Forelimb muscle (tissue), 1 donor: Measurements from ENCODE around the gene OR5H14. TPM values are rescaled to one million over a fixed set of nuclear protein-coding genes. Genes with fewer than 3 reads are reported as not detected.

Experiments
- DNase-seq: peaks from one replicate; pipeline ENCODE4 v3.0.0-alpha.2; 2013; ENCODE audit warnings: low read depth
- polyA plus RNA-seq: library from polyadenylated mRNA; unstranded; fragments of 120-200 nt; gene quantifications from one replicate; pipeline ENCODE4 v1.2.1, GENCODE V29; 2013; ENCODE audit not compliant: insufficient read length

OR5H14 gene
- polyA plus RNA-seq, 1 donor, result not detected

- DNase-seq, result no peak
Observed at GRCh38 chr3:98199020-98199419, 51.7 kb downstream of the OR5H14 start.

Other genes starting within 250 kb of the OR5H14 start
- 38.2 TPM for gene RIOX2, start 175.0 kb upstream of the OR5H14 start, polyA plus RNA-seq
- not detected for gene GABRR3, start 112.2 kb upstream of the OR5H14 start, polyA plus RNA-seq
- gene OR5AC2, start 60.3 kb upstream of the OR5H14 start, polyA plus RNA-seq, result not detected
- gene OR5H1, start 16.8 kb upstream of the OR5H14 start, polyA plus RNA-seq, result 0.03 TPM
- gene OR5H15, start 19.2 kb downstream of the OR5H14 start, polyA plus RNA-seq, result not detected
- not detected for gene OR5H6, start 116.8 kb downstream of the OR5H14 start, polyA plus RNA-seq
- gene OR5H2, start 135.0 kb downstream of the OR5H14 start, polyA plus RNA-seq, result not detected
- gene OR5K4, start 206.4 kb downstream of the OR5H14 start, polyA plus RNA-seq, result not detected
- gene OR5K3, start 243.2 kb downstream of the OR5H14 start, polyA plus RNA-seq, result not detected